ENCODE measurements around the gene AK5. TPM values are rescaled to one million over a fixed set of nuclear protein-coding genes. Genes with fewer than 3 reads are reported as not detected.

AK5 gene
- polyA plus RNA-seq, 1 donor (not counting 4 experiments of a cell fraction or from before 2014, with no cell fraction given) = 0.30 TPM

GRCh38 chr1:77405186-77405585 lies 123.4 kb downstream of the AK5 start:
- dilution Hi-C loops (cut with MboI; ENCODE audit: extremely low pct_ligation_motif_present, low sequenced_read_pairs) = no loop called here
- no peak overlapping the region for H3K4me2 ChIP-seq (ENCODE audit: control insufficient read depth, extremely low read depth, insufficient read depth, low read depth, low read length)
- H3K79me2 ChIP-seq (ENCODE audit: control insufficient read depth, insufficient read depth, low read length) = no peaks in the 10 kb centered on the region
- no peaks in the 10 kb centered on the region for H3K9me3 ChIP-seq (ENCODE audit: control insufficient read depth, low read depth, low read length)
- no peak overlapping the region for H3K9ac ChIP-seq (ENCODE audit: control insufficient read depth, extremely low read depth, insufficient read depth, low read length)
- no peak overlapping the region for H2AFZ ChIP-seq (ENCODE audit: control insufficient read depth, low read length)
- FAIRE-seq = no peak
- no peaks in the 10 kb centered on the region for H4K20me1 ChIP-seq (ENCODE audit: control insufficient read depth, extremely low read depth, insufficient read depth, low read length)
- TF ChIP-seq EZH2 (IDR thresholded peaks at IDR 0.05; ENCODE audit: low read length) = no peak
- TF ChIP-seq CTCF (optimal IDR thresholded peaks at IDR 0.05 in 1 of 3, IDR thresholded peaks at IDR 0.05 in 1 of 3, conservative IDR thresholded peaks at IDR 0.05 in 1 of 3; ENCODE audit: extremely low read depth in 1 of 3, insufficient read depth in 2 of 3, low read length in 3 of 3) = no peak
- no peaks in the 10 kb centered on the region for H3K27me3 ChIP-seq (ENCODE audit: control insufficient read depth, extremely low read depth, insufficient read depth, low read length)
- H3K4me3 ChIP-seq (ENCODE audit: control insufficient read depth in 2 of 3, extremely low read depth in 1 of 3, insufficient read depth in 2 of 3, low read depth in 1 of 3, low read length in 3 of 3) = no peak overlapping the region
- H3K4me1 ChIP-seq (ENCODE audit: control insufficient read depth, extremely low read depth, insufficient read depth, low read length) = no peaks in the 10 kb centered on the region
- no peak for DNase-seq (ENCODE audit: low read depth, low spot score)
- H3K36me3 ChIP-seq (ENCODE audit: control insufficient read depth in 2 of 2, extremely low read depth in 1 of 2, insufficient read depth in 2 of 2, low read length in 2 of 2) = no peaks in the 10 kb centered on the region
- no peak overlapping the region for H3K27ac ChIP-seq (ENCODE audit: control insufficient read depth, insufficient read depth, low read length)
- no peaks in the 10 kb centered on the region for H3K9me1 ChIP-seq (ENCODE audit: control insufficient read depth, extremely low read depth, insufficient read depth, low read length)

- H2AFZ ChIP-seq (ENCODE audit: control insufficient read depth, low read length) = no peak overlapping the region
- dilution Hi-C loops (cut with MboI; ENCODE audit: extremely low pct_ligation_motif_present, low sequenced_read_pairs) = no loop called here
- H3K4me3 ChIP-seq (ENCODE audit: control insufficient read depth in 2 of 3, extremely low read depth in 1 of 3, insufficient read depth in 2 of 3, low read depth in 1 of 3, low read length in 3 of 3) = no peak overlapping the region
- H3K9me3 ChIP-seq (ENCODE audit: control insufficient read depth, low read depth, low read length) = no peaks in the 10 kb centered on the region
- no peaks in the 10 kb centered on the region for H3K9me1 ChIP-seq (ENCODE audit: control insufficient read depth, extremely low read depth, insufficient read depth, low read length)
- no peaks in the 10 kb centered on the region for H3K36me3 ChIP-seq (ENCODE audit: control insufficient read depth in 2 of 2, extremely low read depth in 1 of 2, insufficient read depth in 2 of 2, low read length in 2 of 2)
- no peak overlapping the region for H3K4me2 ChIP-seq (ENCODE audit: control insufficient read depth, extremely low read depth, insufficient read depth, low read depth, low read length)
- H4K20me1 ChIP-seq (ENCODE audit: control insufficient read depth, extremely low read depth, insufficient read depth, low read length) = no peaks in the 10 kb centered on the region
- no peak for TF ChIP-seq CTCF (optimal IDR thresholded peaks at IDR 0.05 in 1 of 3, IDR thresholded peaks at IDR 0.05 in 1 of 3, conservative IDR thresholded peaks at IDR 0.05 in 1 of 3; ENCODE audit: extremely low read depth in 1 of 3, insufficient read depth in 2 of 3, low read length in 3 of 3)
- TF ChIP-seq EZH2 (IDR thresholded peaks at IDR 0.05; ENCODE audit: low read length) = no peak
- no peaks in the 10 kb centered on the region for H3K79me2 ChIP-seq (ENCODE audit: control insufficient read depth, insufficient read depth, low read length)
- H3K4me1 ChIP-seq (ENCODE audit: control insufficient read depth, extremely low read depth, insufficient read depth, low read length) = no peaks in the 10 kb centered on the region
- H3K27me3 ChIP-seq (ENCODE audit: control insufficient read depth, extremely low read depth, insufficient read depth, low read length) = no peaks in the 10 kb centered on the region
- no peak overlapping the region for H3K27ac ChIP-seq (ENCODE audit: control insufficient read depth, insufficient read depth, low read length)
- H3K9ac ChIP-seq (ENCODE audit: control insufficient read depth, extremely low read depth, insufficient read depth, low read length) = no peak overlapping the region
- DNase-seq (ENCODE audit: low read depth, low spot score) = no peak
- no peak for FAIRE-seq
Measured at GRCh38 chr1:77406661-77407060, 124.8 kb downstream of the AK5 start.
